Stimulated activated CD8-positive, alpha-beta memory T cell treated with anti-CD3 and anti-CD28 coated beads, Interleukin-7, amount 100 ng/mL, for 48 hours (primary cell): ENCODE measurements around the gene FBLN5.
"Not testable (repeated sequence)": the region's sequence is repeated elsewhere in the genome, so short reads cannot be mapped to it uniquely, and the experiment has no call there.

Experiments
- DNase-seq, 2 donors: peaks; one replicate each; pipeline ENCODE4 v3.0.0-alpha.2; 2020; ENCODE audit warnings: low read depth in 1 of 2; ENCODE audit errors: extremely low read depth in 1 of 2

The FBLN5 gene

GRCh38 chr14:91910196-91910595 lies 37.3 kb downstream of the FBLN5 start:
- DNase-seq, result no peak

GRCh38 chr14:91906374-91906773 lies 41.1 kb downstream of the FBLN5 start:
- DNase-seq, result no peak

GRCh38 chr14:91904956-91905645 lies 42.4 kb downstream of the FBLN5 start:
- DNase-seq, result no peak

GRCh38 chr14:91904483-91904882 lies 43.0 kb downstream of the FBLN5 start:
- no peak for DNase-seq

- no peak for DNase-seq
These were observed 44.4 kb downstream of the FBLN5 start for GRCh38 chr14:91903070-91903469.

GRCh38 chr14:91902336-91902735 lies 45.2 kb downstream of the FBLN5 start:
- DNase-seq, result no peak

- no peak for DNase-seq
These were observed 45.9 kb downstream of the FBLN5 start for GRCh38 chr14:91901449-91902226.

GRCh38 chr14:91899806-91900205 lies 47.7 kb downstream of the FBLN5 start:
- DNase-seq, result no peak

GRCh38 chr14:91899213-91899612 lies 48.3 kb downstream of the FBLN5 start:
- DNase-seq, result no peak

- no peak for DNase-seq
These were observed 49.1 kb downstream of the FBLN5 start for GRCh38 chr14:91898372-91898771.

- DNase-seq, result not testable (repeated sequence)
These were observed 49.8 kb downstream of the FBLN5 start for GRCh38 chr14:91897716-91898115.

- no peak for DNase-seq
These were observed 50.3 kb downstream of the FBLN5 start for GRCh38 chr14:91897106-91897701.

GRCh38 chr14:91896419-91896818 lies 51.1 kb downstream of the FBLN5 start:
- no peak for DNase-seq

- DNase-seq, result peak in 1 of 2 donors; percentile 43
These were observed 53.8 kb downstream of the FBLN5 start for GRCh38 chr14:91893669-91894068.

- no peak for DNase-seq
These were observed 54.5 kb downstream of the FBLN5 start for GRCh38 chr14:91893007-91893406.

GRCh38 chr14:91891721-91892220 lies 55.7 kb downstream of the FBLN5 start:
- DNase-seq, result no peak

- DNase-seq, result no peak
These were observed 56.4 kb downstream of the FBLN5 start for GRCh38 chr14:91891101-91891500.

GRCh38 chr14:91890291-91890749 lies 57.2 kb downstream of the FBLN5 start:
- no peak for DNase-seq

GRCh38 chr14:91889477-91890211 lies 57.9 kb downstream of the FBLN5 start:
- no peak for DNase-seq

- no peak for DNase-seq
These were observed 58.6 kb downstream of the FBLN5 start for GRCh38 chr14:91888641-91889476.
